Fibroblast of skin of back (primary cell): ENCODE data around the gene PGM2. TPM values are rescaled to one million over a fixed set of nuclear protein-coding genes. Genes with fewer than 3 reads are reported as not detected.
A peak's percentile ranks its signal among the peaks of the same experiment; 100 is the strongest.
"Not testable (repeated sequence)": the region's sequence is repeated elsewhere in the genome, so short reads cannot be mapped to it uniquely, and the experiment has no call there.

Experiments
- DNase-seq: peaks from one replicate; pipeline ENCODE4 v3.0.0-alpha.2; 2013
- polyA plus RNA-seq, 2 experiments: library from polyadenylated mRNA; unstranded; fragments of 120-200 nt; gene quantifications; one replicate each; pipeline ENCODE4 v1.2.1, GENCODE V29; 2013; ENCODE audit not compliant: insufficient read length in 2 of 2

The PGM2 gene
- 22.8 TPM for polyA plus RNA-seq (2013, experiment 1 of 2; ENCODE audit: insufficient read length)
- 18.1 TPM for polyA plus RNA-seq (2013, experiment 2 of 2; ENCODE audit: insufficient read length)

GRCh38 chr4:37826295-37827029 lies at the start of gene PGM2:
TSS of gene PGM2 (plus strand) at chr4:37826686. CDS start at chr4:37826733, 47 bp downstream.
- peak; percentile 82 for DNase-seq

GRCh38 chr4:37779896-37780295 lies 46.6 kb upstream of the PGM2 start:
- DNase-seq, result no peak

- peak; percentile 23 for DNase-seq
Observed at GRCh38 chr4:37780444-37781130, 45.9 kb upstream of the PGM2 start.

GRCh38 chr4:37781131-37781455 lies 45.4 kb upstream of the PGM2 start:
- DNase-seq, result no peak

GRCh38 chr4:37786267-37786666 lies 40.2 kb upstream of the PGM2 start:
- DNase-seq, result not testable (repeated sequence)

DNA sequence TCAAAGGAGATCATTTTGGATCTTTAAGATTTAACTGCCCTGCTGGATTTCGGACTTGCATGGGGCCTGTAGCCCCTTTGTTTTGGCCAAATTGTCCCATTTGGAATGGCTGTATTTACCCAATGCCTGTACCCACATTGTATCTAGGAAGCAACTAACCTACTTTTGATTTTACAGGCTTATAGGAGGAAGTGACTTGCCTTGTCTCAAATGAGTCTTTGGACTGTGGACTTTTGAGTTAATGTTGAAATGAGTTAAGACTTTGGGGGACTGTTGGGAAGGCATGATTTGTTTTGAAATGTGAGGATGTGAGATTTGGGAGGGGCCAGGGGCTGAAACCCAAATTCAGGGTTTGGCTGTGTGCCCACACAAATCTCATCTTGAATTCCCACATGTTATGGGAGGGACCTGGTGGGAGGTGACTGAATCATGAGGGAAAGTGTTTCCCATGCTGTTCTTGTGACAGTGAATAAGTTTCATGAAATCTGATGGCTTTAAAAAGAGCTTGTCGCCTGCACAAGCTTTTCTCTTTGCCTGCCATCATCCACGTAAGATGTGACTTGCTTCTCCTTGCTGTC lies 38.5 kb upstream of the PGM2 start:
- DNase-seq, result not testable (repeated sequence)

GRCh38 chr4:37788819-37789218 lies 37.7 kb upstream of the PGM2 start:
- DNase-seq, result no peak

- no peak for DNase-seq
Observed at GRCh38 chr4:37792241-37792640, 34.2 kb upstream of the PGM2 start.

GRCh38 chr4:37793562-37793961 lies 32.9 kb upstream of the PGM2 start:
- DNase-seq, result peak; percentile 12

GRCh38 chr4:37794056-37794455 lies 32.4 kb upstream of the PGM2 start:
- DNase-seq, result no peak

DNA sequence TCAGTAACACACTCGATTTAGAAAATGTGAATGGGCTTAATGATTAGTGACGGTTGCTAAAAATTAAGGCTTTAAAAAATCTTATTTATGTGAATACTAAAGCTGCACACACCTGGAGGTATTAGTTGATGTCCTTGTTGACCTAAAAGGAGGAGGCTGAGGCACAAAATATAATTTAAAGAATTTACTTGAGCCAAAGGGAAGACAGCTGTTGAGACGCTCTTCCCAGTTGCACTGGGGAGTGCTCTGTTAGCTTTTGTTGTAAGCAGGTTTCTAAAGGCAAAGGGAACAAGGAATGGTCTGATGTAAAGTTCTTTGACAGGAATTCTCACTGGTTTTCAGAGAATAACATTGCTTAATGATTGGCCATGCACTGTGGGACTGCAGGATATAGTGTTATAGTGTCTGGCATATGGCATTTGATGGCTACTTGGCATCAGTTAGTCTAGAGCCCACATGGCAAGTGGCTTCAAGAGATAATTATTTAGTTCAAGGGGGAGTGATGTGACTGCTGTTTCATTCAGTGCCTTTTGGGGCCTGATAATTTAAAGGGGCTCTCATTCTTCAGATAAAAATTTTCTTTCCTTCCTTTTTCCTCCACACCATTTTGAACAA lies 30.8 kb upstream of the PGM2 start:
- DNase-seq, result no peak

- DNase-seq, result no peak
Observed at GRCh38 chr4:37797374-37797773, 29.1 kb upstream of the PGM2 start.

- no peak for DNase-seq
Observed at GRCh38 chr4:37797923-37798322, 28.6 kb upstream of the PGM2 start.

DNA sequence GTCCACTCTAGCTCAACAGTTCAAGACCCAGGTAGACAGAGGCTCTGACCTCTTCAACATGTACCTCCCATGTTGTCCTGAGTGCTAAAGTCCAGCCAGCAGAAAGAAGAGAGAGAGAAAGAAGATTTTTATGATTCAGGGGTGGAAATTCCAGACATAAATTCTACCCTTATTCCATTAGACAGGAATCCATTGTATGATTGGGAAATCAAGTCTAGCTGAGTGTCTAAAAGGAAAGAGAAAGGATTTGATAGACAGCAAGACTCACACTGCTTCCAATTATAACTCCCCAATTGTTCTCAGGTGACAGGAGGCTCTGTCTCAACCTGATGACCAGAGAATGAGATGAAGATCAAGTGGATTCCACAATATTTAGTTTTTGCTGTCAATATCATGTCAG lies 27.9 kb upstream of the PGM2 start:
- DNase-seq, result no peak

GRCh38 chr4:37799941-37800554 lies 26.4 kb upstream of the PGM2 start:
- no peak for DNase-seq

DNA sequence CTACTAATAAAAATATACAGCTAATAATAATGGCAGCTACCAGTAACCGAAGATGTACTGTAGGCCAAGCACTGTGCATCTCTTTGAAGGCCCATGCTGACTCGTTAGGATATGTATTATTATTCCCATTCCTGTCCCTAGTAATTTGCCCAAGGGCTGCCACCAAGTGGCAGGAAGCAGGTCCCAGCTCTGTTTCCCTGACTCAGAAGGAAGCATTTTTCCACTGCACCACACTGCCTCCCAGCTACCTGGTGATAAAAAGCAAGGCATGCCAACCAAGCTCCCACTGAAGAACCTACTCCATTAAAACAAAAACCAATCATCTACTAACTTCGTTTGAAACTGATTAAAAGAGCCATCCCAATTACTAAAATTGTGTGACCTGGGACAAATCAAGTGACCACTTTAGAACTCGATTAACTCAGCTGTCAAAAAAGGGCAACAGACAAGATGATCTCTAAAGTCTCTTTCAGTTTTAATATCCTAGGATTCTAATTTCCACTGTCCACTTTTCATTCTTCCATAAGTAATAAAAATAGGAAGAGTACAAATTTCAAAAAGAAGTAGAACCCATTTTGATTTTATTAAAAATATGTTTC lies 24.3 kb upstream of the PGM2 start:
- peak; percentile 71 for DNase-seq

DNA sequence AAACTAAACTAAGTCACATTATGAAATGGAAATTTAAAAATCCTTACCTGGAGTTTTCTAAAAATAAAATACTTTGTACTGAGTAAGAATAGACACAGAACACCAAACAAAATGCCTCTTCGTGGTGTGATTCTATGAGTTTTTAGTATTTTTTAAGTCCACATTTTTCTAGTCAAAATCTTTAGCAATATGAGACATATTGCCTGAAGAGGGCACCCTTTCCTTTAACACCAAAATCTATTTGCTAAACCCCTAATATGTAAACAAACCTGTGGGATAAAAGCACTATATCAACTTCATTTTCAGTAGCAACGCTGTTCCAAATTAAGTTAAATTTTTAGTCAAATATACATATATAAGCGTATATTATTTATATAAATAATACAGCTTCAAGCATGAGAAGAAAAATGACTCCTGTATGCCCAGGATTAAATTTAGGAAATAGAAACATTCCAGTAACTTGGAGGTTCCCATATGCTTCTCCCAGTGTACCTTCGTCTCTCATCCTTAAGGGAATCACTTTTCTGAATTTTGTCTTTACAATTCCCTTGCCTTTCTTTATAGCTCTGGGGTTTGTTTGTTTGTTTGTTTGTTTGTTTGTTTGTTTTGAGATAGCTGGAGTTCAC lies 23.0 kb upstream of the PGM2 start:
- peak; percentile 52 for DNase-seq

DNA sequence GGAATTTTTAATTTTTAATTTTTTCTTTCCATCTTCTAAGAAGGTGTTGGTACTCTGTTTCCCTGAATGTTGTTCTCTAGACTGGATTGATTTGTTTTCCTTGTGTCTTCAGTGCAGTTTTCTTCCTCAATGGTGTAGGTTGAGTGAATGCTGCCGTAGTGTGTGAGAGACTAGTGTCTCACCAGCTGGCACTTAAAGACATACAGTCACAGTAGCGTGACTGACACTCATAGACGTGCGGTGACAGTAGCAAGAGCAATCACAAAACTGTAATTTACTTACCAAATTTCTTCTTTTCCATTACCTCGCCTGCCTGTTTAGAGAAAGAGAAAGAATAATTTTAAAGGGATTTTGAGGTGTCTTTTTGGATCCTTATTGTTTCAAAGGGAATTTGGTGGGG lies 21.4 kb upstream of the PGM2 start:
- no peak for DNase-seq

GRCh38 chr4:37812713-37813112 lies 13.8 kb upstream of the PGM2 start:
- DNase-seq, result peak; percentile 73

- DNase-seq, result no peak
Observed at GRCh38 chr4:37815591-37815990, 10.9 kb upstream of the PGM2 start.

DNA sequence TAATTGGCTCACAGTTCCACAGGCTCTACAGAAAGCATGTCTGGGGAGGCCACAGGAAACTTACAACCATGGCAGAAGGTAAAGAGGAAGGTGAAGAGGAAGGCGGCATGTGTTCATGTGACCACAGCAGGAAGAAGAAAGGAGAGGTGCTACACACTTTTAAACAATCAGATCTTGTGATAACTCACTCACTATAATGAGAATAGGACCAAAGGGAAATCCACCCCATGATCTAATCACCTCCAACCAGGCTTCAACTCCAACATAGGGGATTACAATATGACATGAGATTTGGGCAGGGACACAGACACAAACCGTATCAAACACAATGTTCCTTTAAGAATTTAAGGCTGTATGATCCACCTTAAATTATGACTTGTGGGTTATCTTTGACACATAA lies 10.5 kb upstream of the PGM2 start:
- DNase-seq, result no peak

GRCh38 chr4:37816719-37817118 lies 9.8 kb upstream of the PGM2 start:
- no peak for DNase-seq
